NT2/D1 (cell line): Measurements from ENCODE around the gene BRIP1.

Experiments used
- SUZ12 ChIP-seq: IDR thresholded peaks from 2 replicates; pipeline ENCODE4 v1.6.1; 2011; ENCODE audit not compliant: insufficient read length, insufficient read depth; ENCODE audit errors: extremely low read depth
- ZNF274 ChIP-seq: IDR thresholded peaks from 2 replicates; pipeline ENCODE4 v1.6.1; 2011; ENCODE audit warnings: mild to moderate bottlenecking, low read depth, low read length

GRCh38 chr17:61736438-61736837, 126.9 kb downstream of the BRIP1 start:
- TF ChIP-seq ZNF274: no peak
- no peak for TF ChIP-seq SUZ12
